GM21786 (cell line): ENCODE data around the gene ORC3.
A peak's percentile ranks its signal among the peaks of the same experiment; 100 is the strongest.
"Not testable (repeated sequence)": the region's sequence is repeated elsewhere in the genome, so short reads cannot be mapped to it uniquely, and the experiment has no call there.

Experiments
- ATAC-seq: cut with Tn5 transposase; IDR thresholded peaks from one replicate; pipeline ENCODE4 v1.9.1; 2021; ENCODE audit not compliant: unreplicated experiment

ORC3 gene

DNA sequence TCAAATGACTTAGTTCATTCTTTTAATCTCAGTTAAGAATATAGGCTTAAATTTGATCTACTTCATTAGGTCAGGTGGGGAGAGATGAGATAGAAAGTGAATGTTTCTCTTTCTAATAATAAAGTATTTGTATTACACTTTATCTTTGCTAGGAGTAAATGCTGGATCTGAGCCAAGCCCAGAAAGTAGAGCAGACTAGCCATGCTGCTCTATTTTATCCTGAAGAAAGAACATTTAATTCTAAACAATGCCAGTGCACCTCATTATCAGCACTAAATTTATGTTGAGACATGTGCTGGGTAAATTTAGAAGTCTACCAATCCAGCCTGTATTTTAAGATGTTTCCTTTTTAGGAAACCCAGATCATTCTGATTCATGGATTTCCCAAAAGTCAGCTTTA lies 68.6 kb downstream of the ORC3 start:
- no peak for ATAC-seq

DNA sequence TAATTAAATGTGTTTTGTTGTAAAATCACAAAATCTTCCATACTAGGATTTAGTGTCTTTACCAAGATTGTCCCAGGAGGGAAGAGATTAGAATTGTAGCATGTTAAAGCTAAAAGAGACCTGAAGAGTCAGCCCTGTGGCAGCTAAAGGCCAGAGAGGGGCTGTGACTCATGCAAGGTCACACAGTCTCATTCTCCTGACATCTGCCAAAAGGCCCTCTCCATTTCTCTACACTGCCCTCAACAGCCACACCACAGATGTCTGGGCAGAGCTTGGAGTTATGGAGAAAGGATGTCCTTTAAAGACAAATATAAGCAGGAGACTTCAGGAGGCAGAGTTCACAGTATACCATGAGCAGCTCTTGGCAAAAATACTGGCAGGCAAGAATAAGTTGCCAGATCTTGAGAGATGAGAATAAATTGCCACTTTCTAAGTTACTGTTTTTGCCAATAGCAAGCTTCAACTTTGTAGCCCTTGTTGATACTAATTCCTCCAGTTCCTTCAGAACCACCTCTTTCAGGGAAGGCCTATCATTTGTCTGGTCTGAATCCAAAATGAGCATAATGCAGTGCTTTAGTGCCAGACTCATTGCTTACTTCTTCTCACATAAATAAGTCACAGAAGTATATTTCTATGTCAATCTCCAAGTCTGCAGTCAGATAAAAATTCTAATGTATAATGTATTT lies 70.4 kb downstream of the ORC3 start:
- no peak for ATAC-seq

DNA sequence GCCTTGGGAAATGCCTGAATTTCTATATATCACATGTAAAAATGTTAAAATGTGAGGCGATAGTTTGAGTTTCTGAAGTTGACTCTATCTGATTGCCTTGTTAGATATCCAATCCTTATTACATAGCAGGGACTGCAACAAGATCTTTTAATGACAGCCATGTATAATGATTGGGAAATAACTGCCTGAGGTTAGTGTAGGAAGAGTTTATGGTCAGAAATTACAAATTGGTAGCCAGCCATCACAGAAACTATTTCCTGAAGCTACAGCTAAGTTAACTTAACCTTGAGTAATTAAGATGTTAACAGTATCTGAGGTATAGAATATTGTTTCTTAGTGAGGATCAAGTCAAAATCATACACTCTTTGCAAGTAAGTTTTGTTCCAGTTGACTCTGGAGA lies 71.1 kb downstream of the ORC3 start:
- ATAC-seq = no peak

DNA sequence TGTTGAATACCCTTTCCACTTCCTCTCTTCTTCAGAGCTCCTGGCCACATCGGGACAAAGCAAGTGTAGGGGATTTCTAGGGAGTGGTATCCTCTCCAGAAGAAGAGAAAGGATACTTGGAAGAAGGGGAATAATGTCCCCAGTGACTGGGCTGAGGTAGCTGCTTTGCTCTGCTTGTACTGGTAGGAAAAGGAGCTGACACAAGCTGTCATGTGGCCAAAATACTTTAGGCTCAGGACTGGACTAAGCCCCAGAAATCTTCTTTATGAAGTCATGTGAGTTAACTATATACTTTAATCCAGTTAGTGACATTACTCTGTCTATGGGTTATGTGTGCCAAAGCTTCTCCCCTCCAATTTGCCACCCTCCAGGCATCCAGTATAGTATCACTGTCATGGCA lies 71.6 kb downstream of the ORC3 start:
- ATAC-seq = no peak

DNA sequence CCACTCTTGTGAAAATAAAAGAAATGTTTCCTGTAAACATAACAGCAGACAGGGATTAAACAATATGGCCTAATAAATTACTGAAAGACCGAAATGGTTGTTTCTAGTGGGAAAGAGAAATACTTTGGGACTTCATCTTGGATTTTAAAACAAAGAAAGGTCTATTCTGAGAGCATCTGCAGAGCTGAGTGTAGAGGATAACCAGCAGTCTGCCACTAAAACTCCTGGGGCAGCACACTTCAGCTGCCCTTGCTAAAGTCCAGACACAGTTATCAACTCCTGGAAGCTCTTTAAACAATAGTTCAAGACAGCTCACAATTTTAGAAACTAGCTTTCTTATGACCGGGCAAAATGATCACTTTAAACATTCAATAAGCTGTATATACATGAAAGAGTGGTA lies 73.5 kb downstream of the ORC3 start:
- no peak for ATAC-seq

DNA sequence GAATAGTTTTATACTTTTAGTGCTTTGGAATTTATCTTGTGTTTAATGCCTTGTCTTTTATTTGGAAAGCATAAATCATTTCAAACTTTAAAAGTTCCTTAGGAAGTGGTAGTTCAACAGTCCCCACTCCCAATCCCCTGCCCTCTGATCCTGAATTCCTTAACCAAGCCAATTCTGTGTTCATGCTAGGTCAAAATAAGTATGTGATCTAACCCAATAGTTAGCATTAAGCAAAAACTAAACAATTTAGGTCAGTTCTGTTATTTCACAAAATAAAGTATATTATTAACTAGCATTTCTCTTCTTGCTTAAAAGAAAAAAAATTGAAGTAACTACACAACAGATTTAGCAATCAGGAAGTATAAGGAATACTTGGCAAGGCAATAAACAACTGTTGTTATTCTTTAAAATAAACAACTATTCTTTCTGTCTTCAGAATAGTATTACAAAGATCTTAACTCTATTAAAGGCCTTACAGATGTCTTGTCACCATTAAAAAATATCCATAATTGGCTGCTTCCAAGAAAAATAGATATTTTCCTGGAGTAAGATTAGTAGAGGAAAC lies 75.1 kb downstream of the ORC3 start:
- ATAC-seq = no peak

DNA sequence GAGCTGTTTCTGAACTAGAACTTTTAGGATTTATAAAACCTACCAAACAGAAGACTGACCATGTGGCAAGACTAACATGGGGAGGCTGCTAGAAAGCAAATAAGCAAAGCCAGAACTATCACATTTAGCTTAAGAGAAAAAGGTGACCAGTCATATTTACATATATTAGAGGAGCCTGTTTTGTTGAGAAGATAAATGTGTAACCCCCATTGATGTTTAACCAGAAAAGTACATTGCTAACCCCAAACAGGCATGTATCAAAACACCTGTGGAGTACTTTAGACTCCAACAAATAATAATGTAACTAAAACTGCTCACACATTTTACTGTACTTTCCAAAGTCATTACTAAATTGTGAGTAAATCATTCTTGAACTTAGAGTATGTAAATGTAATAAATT lies 77.1 kb downstream of the ORC3 start:
- peak; percentile 44 for ATAC-seq

DNA sequence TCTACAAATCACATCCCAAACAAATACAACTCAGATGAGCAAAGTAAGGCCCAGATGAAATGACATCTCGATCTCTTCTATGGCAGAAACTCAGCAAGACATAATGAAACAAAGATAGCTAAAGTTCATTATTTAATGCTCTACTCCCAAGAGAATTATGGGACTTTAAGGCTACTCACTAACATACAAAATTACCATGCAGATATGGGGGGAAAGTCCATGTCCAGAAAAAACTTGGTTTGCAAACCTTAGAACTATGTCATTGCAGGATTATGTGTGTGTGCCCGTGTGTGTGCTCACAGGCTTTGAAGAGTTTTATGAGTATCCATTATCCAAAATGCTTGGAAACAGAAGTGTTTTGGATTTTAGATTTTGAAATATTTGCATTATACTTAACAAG lies 78.1 kb downstream of the ORC3 start:
- ATAC-seq = no peak

DNA sequence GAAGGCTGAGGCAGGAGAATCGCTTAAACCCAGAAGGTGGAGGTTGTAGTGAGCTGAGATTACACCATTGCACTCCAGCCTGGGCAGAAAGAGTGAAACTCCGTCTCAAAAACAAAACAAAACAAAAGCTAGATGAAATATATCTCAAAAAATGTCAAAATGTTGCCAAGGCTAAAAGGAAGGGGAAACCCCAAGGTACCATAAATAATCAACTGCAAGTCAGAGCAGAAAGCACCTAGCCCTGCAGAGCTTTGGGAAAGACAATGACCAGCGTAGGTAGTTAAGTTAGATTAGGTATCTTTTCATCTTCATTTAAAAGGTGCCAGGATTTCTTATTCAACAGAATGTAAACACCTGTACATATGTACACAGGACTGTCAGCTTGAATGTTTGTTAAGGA lies 79.1 kb downstream of the ORC3 start:
- ATAC-seq = peak; percentile 71

DNA sequence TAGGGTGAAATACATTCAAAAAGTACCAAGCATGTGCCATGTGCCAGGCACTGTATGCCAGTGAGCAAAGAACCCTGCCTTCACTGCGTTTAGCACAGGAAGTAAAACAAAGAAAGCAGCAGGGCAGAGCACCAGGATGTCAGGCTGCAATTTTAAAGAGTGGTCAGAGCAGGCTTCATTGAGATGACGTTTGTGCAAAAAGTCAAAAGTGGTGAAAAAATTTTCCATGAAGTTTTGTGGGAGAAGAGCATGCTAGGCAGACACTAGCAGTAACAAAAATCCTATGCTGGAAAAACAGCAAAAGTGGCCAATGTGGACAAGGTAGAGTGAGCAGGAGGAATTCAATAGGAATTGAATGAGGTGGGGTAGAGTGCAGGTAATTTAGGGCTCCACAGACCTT lies 80.8 kb downstream of the ORC3 start:
- no peak for ATAC-seq

DNA sequence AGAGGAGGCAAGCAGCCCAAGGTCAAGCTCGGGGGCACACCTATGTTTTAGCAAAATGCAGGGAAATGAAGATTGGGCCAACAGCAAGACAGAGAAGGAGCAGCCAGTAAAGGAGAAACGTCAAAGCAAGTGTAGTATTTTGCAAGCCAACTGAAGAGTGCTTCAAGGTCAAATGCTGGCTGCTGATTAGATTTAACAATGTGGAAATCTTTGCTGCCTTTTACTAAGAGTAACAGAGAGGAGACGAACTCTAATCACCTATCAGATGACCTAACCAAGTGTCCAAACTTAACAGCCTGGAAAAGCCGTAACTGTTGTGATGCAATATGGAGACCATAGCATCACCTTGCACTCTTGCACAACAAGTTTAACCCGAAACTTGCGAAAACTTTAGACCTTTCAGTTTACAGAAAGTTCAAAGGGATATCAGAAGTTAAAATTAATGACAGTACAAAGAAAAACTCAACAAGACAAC lies 81.7 kb downstream of the ORC3 start:
- no peak for ATAC-seq

DNA sequence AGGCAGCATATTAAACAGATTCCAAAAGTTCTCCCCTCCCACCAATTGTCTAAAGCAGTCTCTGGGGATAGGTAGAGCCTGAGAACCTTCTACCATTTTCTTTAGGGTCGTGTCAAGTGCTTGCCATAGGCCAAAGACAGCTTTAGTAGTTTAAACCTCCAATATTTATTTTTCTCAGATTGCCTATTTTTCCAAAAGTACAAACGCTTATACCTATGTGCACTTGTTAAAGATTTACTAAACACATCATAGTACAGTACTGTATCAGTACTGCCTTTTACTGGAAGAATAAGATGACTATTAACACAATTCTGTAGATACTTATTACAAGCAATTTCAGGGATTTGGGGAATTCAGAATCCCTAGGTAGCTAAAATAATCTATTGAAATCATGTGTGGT lies 82.7 kb downstream of the ORC3 start:
- no peak for ATAC-seq

DNA sequence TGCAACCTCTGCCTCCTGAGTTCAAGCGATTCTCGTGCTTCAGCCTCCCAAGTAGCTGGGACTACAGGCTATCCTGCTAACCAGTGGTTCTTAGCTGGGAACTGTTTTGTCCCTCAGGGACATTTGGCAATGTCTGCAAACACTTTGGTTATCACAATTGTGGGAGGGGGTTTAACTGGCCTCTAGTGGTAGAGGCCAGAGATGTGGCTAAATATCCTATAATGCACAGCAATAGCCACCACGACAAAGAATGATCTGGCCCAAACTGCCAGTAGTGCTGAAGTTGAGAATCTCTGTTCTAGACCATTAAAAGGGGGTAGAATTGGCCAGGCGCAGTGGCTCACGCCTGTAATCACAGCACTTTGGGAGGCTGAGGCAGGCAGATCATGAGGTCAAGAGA lies 83.3 kb downstream of the ORC3 start:
- ATAC-seq = no peak

DNA sequence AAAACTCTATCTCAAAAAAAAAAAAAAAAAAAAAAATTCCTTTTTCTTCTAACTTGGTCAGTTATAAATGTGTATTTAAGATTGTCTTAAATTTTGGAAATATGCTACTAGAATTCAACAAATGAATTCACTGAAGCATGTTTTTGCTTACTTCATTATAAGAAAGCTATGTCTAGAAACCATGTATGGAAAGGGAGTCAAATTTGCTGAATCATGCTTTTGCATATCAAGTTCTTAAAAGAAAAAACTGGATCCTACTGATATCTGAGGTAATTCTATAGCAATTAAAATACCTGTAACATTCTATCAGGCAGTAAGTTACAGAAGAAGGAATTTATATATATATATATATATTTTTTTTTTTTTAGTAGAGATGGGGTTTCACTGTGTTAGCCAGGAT lies 84.4 kb downstream of the ORC3 start:
- ATAC-seq = no peak

DNA sequence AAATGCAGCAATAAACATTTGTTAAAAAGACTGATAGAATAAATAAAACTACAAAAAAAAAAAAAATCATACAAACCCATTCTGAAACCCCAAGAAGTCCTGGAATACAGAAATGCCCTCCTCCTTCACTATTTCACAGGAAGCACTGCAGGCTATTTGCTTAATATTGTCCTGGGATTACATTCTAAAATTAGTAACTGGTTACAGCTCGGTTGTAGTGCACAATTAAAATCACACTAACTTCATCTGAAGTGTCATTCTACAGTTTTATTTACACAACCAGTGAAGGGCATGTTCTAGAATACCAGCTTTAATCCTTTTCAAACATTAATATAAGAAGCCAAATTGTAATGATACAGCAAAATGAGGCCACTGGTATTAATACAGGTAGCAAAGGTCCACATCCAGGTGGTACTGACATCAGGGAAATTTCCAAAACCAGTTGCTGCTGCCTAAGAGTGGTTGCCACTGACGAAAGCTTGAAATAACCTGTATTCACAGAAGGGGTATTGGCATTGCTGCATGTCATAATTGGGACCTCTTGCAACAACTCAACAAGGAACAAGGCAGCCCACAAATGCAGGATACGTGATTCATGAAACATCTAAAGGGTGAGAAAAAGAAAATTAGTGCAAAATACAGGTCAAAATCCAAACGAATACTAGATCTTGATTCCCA lies 85.2 kb downstream of the ORC3 start:
- no peak for ATAC-seq

DNA sequence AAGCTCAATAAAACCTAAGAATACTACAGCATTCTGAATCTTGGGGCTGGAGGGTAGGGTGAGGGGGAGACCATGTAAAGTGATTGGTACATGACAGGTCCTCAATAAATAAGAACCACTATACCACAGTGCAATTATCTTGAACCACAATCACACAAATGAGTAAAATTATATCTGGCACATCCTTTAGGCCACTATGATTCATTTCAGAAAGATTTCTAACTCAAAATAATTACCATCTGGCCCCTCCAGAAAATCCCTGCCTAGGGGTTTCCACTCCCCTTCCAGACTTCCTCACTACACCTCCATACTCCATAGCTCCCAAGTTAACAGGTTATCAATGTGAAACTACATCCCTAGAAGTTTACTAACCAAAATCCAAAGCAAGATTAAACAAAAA lies 92.4 kb downstream of the ORC3 start:
- no peak for ATAC-seq

DNA sequence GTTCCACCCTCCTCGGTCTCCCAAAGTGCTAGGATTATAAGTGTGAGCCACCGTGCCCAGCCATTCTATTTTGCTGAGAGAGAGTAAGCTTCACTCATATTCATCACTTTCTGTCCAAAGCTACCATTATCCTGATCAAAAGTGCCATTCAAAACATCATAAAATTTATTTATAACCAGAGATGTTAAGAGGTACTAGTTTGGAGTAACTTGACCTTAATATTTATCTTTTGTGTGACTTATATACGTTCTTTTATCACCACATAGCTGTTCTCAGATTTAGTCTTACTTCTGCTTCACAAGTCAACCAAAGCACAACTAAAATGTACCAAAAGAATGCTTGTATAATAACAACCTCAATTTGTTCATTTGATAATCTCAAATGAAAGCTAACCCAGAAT lies 94.0 kb downstream of the ORC3 start:
- ATAC-seq = no peak

DNA sequence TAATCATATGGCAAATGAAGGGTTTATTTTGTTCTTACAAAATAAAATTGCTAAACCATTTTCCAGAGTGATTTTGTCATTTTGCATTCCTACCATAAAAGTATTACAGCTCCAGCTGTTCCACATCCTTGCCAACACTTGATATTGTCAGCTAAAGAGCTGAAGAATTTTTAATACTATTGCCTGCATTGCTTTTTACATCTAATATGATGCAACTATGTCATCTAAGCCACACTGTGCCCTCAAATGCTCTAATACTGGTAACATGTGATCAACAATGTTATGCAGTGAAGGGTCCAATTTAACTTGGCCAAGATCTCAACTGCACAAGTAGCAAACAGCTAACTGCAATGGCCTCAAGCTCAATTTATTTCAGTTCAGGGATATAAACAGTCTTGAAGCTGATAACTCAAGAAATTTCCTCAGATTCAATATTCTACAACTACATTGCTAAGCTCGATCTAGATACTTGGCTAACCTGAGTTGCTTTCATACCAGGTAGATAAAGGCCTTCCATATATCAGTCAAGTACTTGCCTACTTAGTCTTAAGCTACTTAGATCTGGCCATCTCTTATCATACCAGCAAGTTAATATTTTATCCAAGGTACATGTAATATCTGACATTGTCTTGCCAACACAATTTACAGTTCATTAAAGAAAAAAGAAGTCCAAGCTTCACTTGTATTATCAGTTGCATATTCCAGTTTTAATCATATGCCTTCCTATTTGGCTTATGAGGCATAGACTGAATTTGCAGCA lies 95.1 kb downstream of the ORC3 start:
- no peak for ATAC-seq

DNA sequence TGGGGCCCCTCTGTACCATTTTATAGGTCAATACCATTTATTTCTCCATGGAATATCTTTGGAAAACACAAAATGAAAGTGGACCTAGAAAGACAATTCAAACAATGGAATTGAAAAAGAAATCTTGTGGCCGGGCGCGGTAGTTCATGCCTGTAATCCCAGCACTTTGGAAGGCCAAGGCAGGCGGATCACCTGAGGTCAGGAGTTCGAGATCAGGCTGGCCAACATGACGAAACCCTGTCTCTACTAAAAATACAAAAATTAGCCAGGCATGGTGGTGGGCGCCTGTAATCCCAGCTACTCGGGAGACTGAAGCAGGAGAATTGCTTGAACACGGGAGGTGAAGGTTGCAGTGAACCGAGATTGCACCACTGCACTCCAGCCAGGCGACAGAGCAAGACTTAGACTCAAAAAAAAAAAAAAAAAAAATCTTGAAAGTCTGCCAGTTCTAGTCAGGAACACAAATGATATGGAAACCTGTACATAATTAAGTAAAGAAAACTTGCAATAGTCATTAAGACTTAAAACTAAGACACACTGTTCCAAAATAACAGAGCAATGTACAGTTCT lies 96.8 kb downstream of the ORC3 start:
- not testable (repeated sequence) for ATAC-seq

DNA sequence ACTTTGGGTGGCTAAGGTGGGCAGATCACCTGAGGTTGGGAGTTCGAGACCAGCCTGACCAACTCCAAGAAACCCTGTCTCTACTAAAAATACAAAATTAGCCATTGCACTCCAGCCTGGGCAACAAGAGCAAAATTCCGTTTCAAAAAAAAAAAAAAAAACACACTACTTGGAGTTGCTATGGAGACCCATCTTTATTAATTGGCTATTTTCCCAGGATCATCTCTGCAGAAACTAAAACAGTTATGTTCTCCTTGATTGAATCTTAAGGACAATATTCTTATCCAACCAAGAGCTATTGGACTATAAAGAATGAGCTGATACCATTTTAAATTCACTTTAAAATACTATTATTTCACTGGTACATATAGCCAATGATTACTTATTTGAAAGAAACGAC lies 97.4 kb downstream of the ORC3 start:
- ATAC-seq = no peak

DNA sequence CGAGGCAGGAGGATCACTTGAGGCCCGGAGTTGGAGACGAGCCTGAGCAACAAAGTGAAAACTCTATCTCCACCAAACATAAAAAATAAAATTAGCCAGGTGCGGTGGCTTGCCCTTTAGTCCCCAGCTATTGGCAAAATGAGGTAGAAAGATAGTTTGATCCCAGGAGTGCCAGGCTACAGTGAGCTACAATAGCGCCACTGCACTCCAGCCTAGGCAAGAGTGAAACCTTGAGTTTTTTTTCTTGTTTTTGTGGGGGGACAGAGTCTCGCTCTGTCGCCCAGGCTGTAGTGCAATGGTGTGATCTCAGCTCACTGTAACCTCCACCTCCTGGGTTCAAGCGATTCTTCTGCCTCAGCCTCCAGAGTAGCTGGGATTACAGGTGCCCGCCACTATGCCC lies 98.0 kb downstream of the ORC3 start:
- not testable (repeated sequence) for ATAC-seq
